HCT116 (cell line): ENCODE measurements around the gene IL1RAPL2.

Experiments
- CEBPB ChIP-seq: IDR thresholded peaks from 2 replicates; pipeline ENCODE4 v1.6.1; 2012; ENCODE audit warnings: low read depth
- CTCF ChIP-seq, 3 experiments: fragments of 200-600 bp in 1 of 3; sonication (generic) in 1 of 3; IDR thresholded peaks in 2 of 3; conservative IDR thresholded peaks in 1 of 3; 2 replicates each; pipeline ENCODE4 v1.5.1; 2012 to 2017; ENCODE audit warnings: low read depth in 2 of 3, low read length in 2 of 3, antibody characterized with exemption in 1 of 3, borderline replicate concordance in 1 of 3, control low read depth in 1 of 3, mild to moderate bottlenecking in 1 of 3, mixed read lengths in 1 of 3, mixed run types in 1 of 3, moderate library complexity in 1 of 3; ENCODE audit not compliant: insufficient read depth in 1 of 3
- EZH2phosphoT487 ChIP-seq: fragments of 200-600 bp; IDR thresholded peaks from 2 replicates; pipeline ENCODE4 v1.6.1; 2018; ENCODE audit warnings: antibody characterized with exemption, borderline replicate concordance
- YY1 ChIP-seq: IDR thresholded peaks from 2 replicates; pipeline ENCODE4 v1.6.1; 2011; ENCODE audit warnings: low read length, low read depth, moderate library complexity, mild to moderate bottlenecking; ENCODE audit not compliant: insufficient replicate concordance; ENCODE audit errors: extremely low read depth
- TF ChIP-seq, protein P1 (sequence below): IDR thresholded peaks from 2 replicates; pipeline ENCODE4 v1.6.1; 2012

- TF ChIP-seq CEBPB = no peak
- no peak for TF ChIP-seq CTCF (IDR thresholded peaks at IDR 0.05 in 2 of 3, conservative IDR thresholded peaks at IDR 0.05 in 1 of 3; ENCODE audit: borderline replicate concordance in 1 of 3, insufficient read depth in 1 of 3, low read depth in 2 of 3, low read length in 2 of 3)
- TF ChIP-seq EZH2phosphoT487 = no peak
- TF ChIP-seq YY1 = no peak
- TF ChIP-seq, protein P1, sequence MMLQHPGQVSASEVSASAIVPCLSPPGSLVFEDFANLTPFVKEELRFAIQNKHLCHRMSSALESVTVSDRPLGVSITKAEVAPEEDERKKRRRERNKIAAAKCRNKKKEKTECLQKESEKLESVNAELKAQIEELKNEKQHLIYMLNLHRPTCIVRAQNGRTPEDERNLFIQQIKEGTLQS = no peak
Measured at GRCh38 chrX:104795804-104796203, 229.8 kb downstream of the IL1RAPL2 start.
